Bronchial epithelial cell (primary cell): ENCODE measurements around the gene TMEM161A. TPM values are rescaled to one million over a fixed set of nuclear protein-coding genes. Genes with fewer than 3 reads are reported as not detected.

Source experiments
- DNase-seq: peaks from one replicate; pipeline ENCODE4 v3.0.0-alpha.2; 2010; ENCODE audit warnings: low read depth
- FAIRE-seq: peaks from 2 replicates; lab custom pipeline; 2011; peaks lifted over from hg19 to GRCh38; lab: Jason Lieb, UNC
- H3K27me3 ChIP-seq: 2 replicates; pipeline ENCODE4 v1.5.1; 2011; ENCODE audit warnings: low read length; ENCODE audit not compliant: control insufficient read depth, insufficient read depth
- H3K36me3 ChIP-seq: 2 replicates; pipeline ENCODE4 v1.5.1; 2011; ENCODE audit warnings: low read length; ENCODE audit not compliant: control insufficient read depth, insufficient read depth
- H3K4me3 ChIP-seq: 2 replicates; pipeline ENCODE4 v1.5.1; 2011; ENCODE audit warnings: mild to moderate bottlenecking, low read depth, low read length, control low read depth
- total RNA-seq: library from RNA; depleted of rRNA; stranded (reverse); fragments of >200 nt; gene quantifications from 2 replicates; pipeline ENCODE4 v1.2.1, GENCODE V29; 2014
- TF ChIP-seq, protein P1 (sequence below): IDR thresholded peaks from 2 replicates; pipeline ENCODE4 v1.5.1; 2011; ENCODE audit warnings: mild to moderate bottlenecking, moderate library complexity, low read length, control low read depth, inconsistent platforms; ENCODE audit not compliant: insufficient read depth, severe bottlenecking

TMEM161A gene
- total RNA-seq, 1 donor from 2014 or later: 28.7 TPM

DNA sequence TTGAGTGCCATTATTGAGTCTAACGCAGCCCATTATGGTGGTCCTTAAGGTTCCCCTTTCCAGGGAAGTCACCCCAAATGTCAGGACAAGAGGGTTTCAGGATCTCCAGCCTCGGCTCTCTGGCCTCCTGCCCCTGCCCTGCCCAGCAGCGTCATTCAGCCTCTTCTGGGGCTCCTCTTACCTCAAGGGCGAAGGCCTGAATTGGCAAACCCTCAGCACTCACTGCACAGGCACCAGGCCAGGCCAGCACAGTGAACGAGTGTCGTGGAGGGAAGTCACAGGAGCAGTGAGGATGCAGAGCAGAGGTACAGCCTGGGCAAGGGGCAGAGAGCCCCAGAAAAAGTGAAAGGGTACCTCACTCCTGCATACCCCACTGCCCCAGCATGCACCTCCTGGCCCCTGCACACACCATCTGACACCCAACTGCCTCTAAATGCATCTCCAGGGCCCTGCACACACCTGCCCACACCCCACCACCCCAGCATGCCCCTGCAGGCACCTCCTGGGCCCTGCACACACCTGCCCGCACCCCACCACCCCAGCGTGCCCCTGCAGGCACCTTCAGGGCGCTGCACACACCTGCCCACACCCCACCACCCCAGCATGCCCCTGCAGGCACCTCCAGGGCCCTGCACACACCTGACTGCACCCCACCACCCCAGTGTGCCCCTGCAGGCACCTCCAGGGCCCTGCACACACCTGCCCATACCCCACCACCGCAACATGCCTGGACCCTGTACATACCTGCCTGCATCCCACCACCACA, 54.7 kb downstream of the TMEM161A start:
- DNase-seq (no peak), FAIRE-seq (no peak)
- TF ChIP-seq, protein P1, sequence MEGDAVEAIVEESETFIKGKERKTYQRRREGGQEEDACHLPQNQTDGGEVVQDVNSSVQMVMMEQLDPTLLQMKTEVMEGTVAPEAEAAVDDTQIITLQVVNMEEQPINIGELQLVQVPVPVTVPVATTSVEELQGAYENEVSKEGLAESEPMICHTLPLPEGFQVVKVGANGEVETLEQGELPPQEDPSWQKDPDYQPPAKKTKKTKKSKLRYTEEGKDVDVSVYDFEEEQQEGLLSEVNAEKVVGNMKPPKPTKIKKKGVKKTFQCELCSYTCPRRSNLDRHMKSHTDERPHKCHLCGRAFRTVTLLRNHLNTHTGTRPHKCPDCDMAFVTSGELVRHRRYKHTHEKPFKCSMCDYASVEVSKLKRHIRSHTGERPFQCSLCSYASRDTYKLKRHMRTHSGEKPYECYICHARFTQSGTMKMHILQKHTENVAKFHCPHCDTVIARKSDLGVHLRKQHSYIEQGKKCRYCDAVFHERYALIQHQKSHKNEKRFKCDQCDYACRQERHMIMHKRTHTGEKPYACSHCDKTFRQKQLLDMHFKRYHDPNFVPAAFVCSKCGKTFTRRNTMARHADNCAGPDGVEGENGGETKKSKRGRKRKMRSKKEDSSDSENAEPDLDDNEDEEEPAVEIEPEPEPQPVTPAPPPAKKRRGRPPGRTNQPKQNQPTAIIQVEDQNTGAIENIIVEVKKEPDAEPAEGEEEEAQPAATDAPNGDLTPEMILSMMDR: no peak
- Histone ChIP-seq H3K27me3 (no peaks in the 10 kb centered on the region), H3K4me3 (no peak overlapping the region), H3K36me3 (no peaks in the 10 kb centered on the region)

- no peak for FAIRE-seq
- TF ChIP-seq, protein P1: no peak
- no peak for DNase-seq
- Histone ChIP-seq H3K27me3 (no peaks in the 10 kb centered on the region), H3K36me3 (no peaks in the 10 kb centered on the region), H3K4me3 (no peak overlapping the region)
Measured at GRCh38 chr19:19081642-19082151, 56.6 kb downstream of the TMEM161A start.

DNA sequence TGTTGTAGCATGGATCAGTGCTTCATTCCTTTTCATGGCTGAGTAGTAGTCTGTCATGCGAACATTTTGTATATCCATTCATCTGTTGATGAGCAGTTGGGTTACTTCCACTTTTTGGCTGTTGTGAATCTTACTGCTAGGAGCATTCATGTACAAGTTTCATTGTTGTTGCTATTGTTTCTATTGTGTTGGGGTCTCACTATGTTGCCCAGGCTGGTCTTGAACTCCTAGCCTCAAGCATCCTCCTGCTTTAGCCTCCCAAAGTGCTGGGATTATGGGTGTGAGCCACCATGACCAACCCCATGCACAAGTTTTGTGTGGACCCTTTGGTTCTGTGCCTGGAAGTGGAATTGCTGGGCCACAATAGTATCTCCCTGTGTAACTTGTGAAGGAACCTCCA, 58.7 kb downstream of the TMEM161A start:
- no peaks in the 10 kb centered on the region for H3K27me3 ChIP-seq
- DNase-seq (no peak), FAIRE-seq (no peak)
- no peaks in the 10 kb centered on the region for H3K36me3 ChIP-seq
- no peak overlapping the region for H3K4me3 ChIP-seq
- TF ChIP-seq, protein P1: no peak

- Histone ChIP-seq H3K27me3 (no peaks in the 10 kb centered on the region), H3K36me3 (no peaks in the 10 kb centered on the region), H3K4me3 (no peak overlapping the region)
- TF ChIP-seq, protein P1: no peak
- no peak for DNase-seq
- no peak for FAIRE-seq
Measured at GRCh38 chr19:19078801-19079200, 59.5 kb downstream of the TMEM161A start.

DNA sequence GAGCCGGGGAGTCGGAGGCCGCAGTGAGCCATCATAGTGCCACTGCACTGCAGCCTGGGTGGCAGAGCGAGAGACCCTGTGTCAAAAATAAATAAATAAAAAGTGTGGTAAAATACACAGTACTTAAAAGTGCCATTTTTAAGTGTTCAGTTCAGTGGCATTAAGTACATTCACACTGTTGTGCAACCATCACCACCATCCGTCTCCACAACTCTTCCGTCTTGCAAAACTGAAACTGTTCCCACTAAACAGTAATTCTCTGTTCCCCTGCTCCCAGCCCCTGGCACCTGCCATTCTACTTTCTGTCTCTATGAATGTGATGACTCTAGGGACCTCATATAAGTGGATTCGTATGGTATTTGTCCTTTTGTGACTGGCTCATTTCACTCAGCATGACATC, 61.2 kb downstream of the TMEM161A start:
- TF ChIP-seq, protein P1: no peak
- FAIRE-seq: no peak

More for the DNA sequence above, 61.2 kb downstream of the TMEM161A start:
- DNase-seq: no peak
- Histone ChIP-seq H3K27me3 (no peaks in the 10 kb centered on the region), H3K4me3 (no peak overlapping the region), H3K36me3 (no peaks in the 10 kb centered on the region)
